Endodermal cell (in vitro differentiated cells): ENCODE data around the gene CPSF7. TPM values are rescaled to one million over a fixed set of nuclear protein-coding genes. Genes with fewer than 3 reads are reported as not detected.
"Not testable (repeated sequence)": the region's sequence is repeated elsewhere in the genome, so short reads cannot be mapped to it uniquely, and the experiment has no call there.

ENCODE experiments used
- DNase-seq: peaks from one replicate; pipeline ENCODE4 v3.0.0-alpha.2; 2017
- H3K27ac ChIP-seq: 2 replicates; pipeline ENCODE4 v1.5.1; 2013; ENCODE audit warnings: mild to moderate bottlenecking, low read depth, low read length, moderate library complexity
- H3K27me3 ChIP-seq: 2 replicates; pipeline ENCODE4 v1.6.1; 2013; ENCODE audit warnings: mild to moderate bottlenecking, low read length, moderate library complexity; ENCODE audit not compliant: insufficient read depth, control insufficient read depth, poor library complexity, severe bottlenecking
- H3K36me3 ChIP-seq: 2 replicates; pipeline ENCODE4 v1.7.0; 2013; ENCODE audit warnings: mild to moderate bottlenecking, low read length, moderate library complexity; ENCODE audit not compliant: control insufficient read depth, insufficient read depth
- H3K4me1 ChIP-seq: one replicate; pipeline ENCODE4 v1.7.0; 2013; ENCODE audit warnings: low read length; ENCODE audit not compliant: control insufficient read depth, insufficient read depth
- H3K4me3 ChIP-seq: 2 replicates; pipeline ENCODE4 v1.5.1; 2013; ENCODE audit warnings: mild to moderate bottlenecking, low read length, moderate library complexity
- H3K9ac ChIP-seq: 2 replicates; pipeline ENCODE4 v1.6.1; 2013; ENCODE audit warnings: mild to moderate bottlenecking, low read length, moderate library complexity; ENCODE audit not compliant: poor library complexity, severe bottlenecking; ENCODE audit errors: extremely low read depth
- H3K9me3 ChIP-seq: 2 replicates; pipeline ENCODE4 v1.6.1; 2013; ENCODE audit warnings: mild to moderate bottlenecking, low read length, moderate library complexity; ENCODE audit not compliant: control insufficient read depth
- H3K27ac Mint-ChIP-seq: 2 replicates; pipeline ENCODE4 v1.8.0; 2020; ENCODE audit warnings: mixed read lengths
- H3K27me3 Mint-ChIP-seq: 2 replicates; pipeline ENCODE4 v1.8.0; 2021; ENCODE audit warnings: mild to moderate bottlenecking, mixed read lengths; ENCODE audit not compliant: insufficient read depth
- H3K36me3 Mint-ChIP-seq: 2 replicates; pipeline ENCODE4 v1.8.0; 2020; ENCODE audit warnings: low read depth, mixed read lengths
- H3K4me1 Mint-ChIP-seq: 2 replicates; pipeline ENCODE4 v1.8.0; 2020; ENCODE audit warnings: mixed read lengths
- H3K4me3 Mint-ChIP-seq: 2 replicates; pipeline ENCODE4 v1.8.0; 2020; ENCODE audit warnings: mild to moderate bottlenecking, moderate library complexity, mixed read lengths
- H3K9me3 Mint-ChIP-seq: 2 replicates; pipeline ENCODE4 v1.8.0; 2020; ENCODE audit warnings: mild to moderate bottlenecking, mixed read lengths
- CTCF ChIP-seq: fragments of 200-600 bp; sonication (generic); conservative IDR thresholded peaks from 2 replicates; pipeline ENCODE4 v1.5.0; 2021; ENCODE audit warnings: antibody characterized with exemption, mild to moderate bottlenecking
- WGBS, 2 experiments: methylation state at CpG; one replicate each; pipeline versions ENCODE4 v1.1.5 to v1.1.7; 2013; ENCODE audit warnings: missing lambda C conversion rate in 2 of 2, mixed read lengths in 1 of 2; ENCODE audit not compliant: insufficient coverage in 1 of 2, insufficient read length in 1 of 2; 5-methylcytosine and 5-hydroxymethylcytosine counted together
- total RNA-seq, 2 donors: library from RNA; stranded (reverse); fragmentation: NEBNext Ultra II Directional in 1 of 2; extraction: Animal tissue kit (Norgen Biotek cat#: 25700) in 1 of 2; gene quantifications; 2 replicates in 1 of 2; 3 replicates in 1 of 2; pipeline ENCODE4 v1.2.1, GENCODE V29; 2021

CPSF7 gene
- total RNA-seq, 2 donors from 2014 or later, result 108 to 117 TPM

GRCh38 chr11:61384271-61385242 is 45.2 kb downstream of the CPSF7 start:
- Mint-ChIP-seq H3K27ac (no peak overlapping the region), H3K9me3 (peaks cover 2% of the 10 kb centered on the region), H3K36me3 (no peaks in the 10 kb centered on the region), H3K27me3 (peaks cover 4% of the 10 kb centered on the region), H3K4me1 (no peaks in the 10 kb centered on the region), H3K4me3 (no peak overlapping the region)
- Histone ChIP-seq H3K4me1 (no peaks in the 10 kb centered on the region), H3K27me3 (no peaks in the 10 kb centered on the region), H3K4me3 (no peak overlapping the region), H3K9me3 (peaks cover 2% of the 10 kb centered on the region), H3K27ac (no peak overlapping the region), H3K9ac (no peak overlapping the region), H3K36me3 (no peaks in the 10 kb centered on the region)
- WGBS, 2 experiments, result 89 to 90% methylated on average over 11 to 15 of the region's 15 CpGs
- peak; percentile 62 for TF ChIP-seq CTCF
- DNase-seq, result peak; percentile 64

- not testable (repeated sequence) for H3K4me1 Mint-ChIP-seq, H3K27ac Mint-ChIP-seq, H3K27ac ChIP-seq, H3K9me3 ChIP-seq, H3K36me3 ChIP-seq, H3K9ac ChIP-seq, H3K36me3 Mint-ChIP-seq, H3K4me3 ChIP-seq, H3K27me3 ChIP-seq, H3K9me3 Mint-ChIP-seq, DNase-seq, H3K4me1 ChIP-seq, H3K4me3 Mint-ChIP-seq, H3K27me3 Mint-ChIP-seq
- 92 to 98% methylated on average over 4 to 5 of the region's 5 CpGs for WGBS, 2 experiments
Observed at GRCh38 chr11:61383859-61384258, 45.9 kb downstream of the CPSF7 start.

GRCh38 chr11:61380884-61381283 is 48.9 kb downstream of the CPSF7 start:
- TF ChIP-seq CTCF, result no peak
- Mint-ChIP-seq H3K27ac (no peak overlapping the region), H3K4me1 (no peaks in the 10 kb centered on the region), H3K9me3 (no peaks in the 10 kb centered on the region), H3K4me3 (no peak overlapping the region), H3K27me3 (no peaks in the 10 kb centered on the region), H3K36me3 (peaks cover 15% of the 10 kb centered on the region)
- H3K36me3 ChIP-seq, result peaks cover 10% of the 10 kb centered on the region
- H3K9me3 ChIP-seq, result peaks cover 11% of the 10 kb centered on the region
- H3K9ac ChIP-seq, result no peak overlapping the region
- no peak overlapping the region for H3K27ac ChIP-seq
- DNase-seq, result no peak
- H3K4me1 ChIP-seq, result no peaks in the 10 kb centered on the region
- no peaks in the 10 kb centered on the region for H3K27me3 ChIP-seq
- no peak overlapping the region for H3K4me3 ChIP-seq
- 91 to 96% methylated on average over 6 to 9 of the region's 9 CpGs for WGBS, 2 experiments
